HG03095 (cell line): ENCODE data around the gene IGDCC3.

ENCODE experiments used
- ATAC-seq: cut with Tn5 transposase; IDR thresholded peaks from one replicate; pipeline ENCODE4 v1.9.1; 2021; ENCODE audit warnings: moderate library complexity; ENCODE audit not compliant: unreplicated experiment

The IGDCC3 gene

GRCh38 chr15:65377976-65378366, at the start of gene IGDCC3:
Gene IGDCC3, minus strand, starts transcription at chr15:65378002. Its CDS starts 214 bp downstream, at chr15:65377788.
- ATAC-seq: no peak

- no peak for ATAC-seq
Measured at GRCh38 chr15:65426216-65426853, 48.5 kb upstream of the IGDCC3 start.

GRCh38 chr15:65424683-65425082, 46.9 kb upstream of the IGDCC3 start:
- ATAC-seq: no peak

GRCh38 chr15:65423976-65424679, 46.3 kb upstream of the IGDCC3 start:
- ATAC-seq: no peak

- ATAC-seq: no peak
Measured at GRCh38 chr15:65423150-65423975, 45.6 kb upstream of the IGDCC3 start.

- ATAC-seq: no peak
Measured at GRCh38 chr15:65421360-65422215, 43.8 kb upstream of the IGDCC3 start.

- ATAC-seq: no peak
Measured at GRCh38 chr15:65420975-65421359, 43.2 kb upstream of the IGDCC3 start.

- no peak for ATAC-seq
Measured at GRCh38 chr15:65418596-65418995, 40.8 kb upstream of the IGDCC3 start.

- no peak for ATAC-seq
Measured at GRCh38 chr15:65416845-65417416, 39.1 kb upstream of the IGDCC3 start.

GRCh38 chr15:65414841-65415621, 37.2 kb upstream of the IGDCC3 start:
- no peak for ATAC-seq

GRCh38 chr15:65413760-65414144, 36.0 kb upstream of the IGDCC3 start:
- ATAC-seq: no peak

- no peak for ATAC-seq
Measured at GRCh38 chr15:65413051-65413759, 35.4 kb upstream of the IGDCC3 start.

- ATAC-seq: no peak
Measured at GRCh38 chr15:65412556-65412955, 34.8 kb upstream of the IGDCC3 start.

- no peak for ATAC-seq
Measured at GRCh38 chr15:65411465-65412071, 33.8 kb upstream of the IGDCC3 start.

- ATAC-seq: no peak
Measured at GRCh38 chr15:65410972-65411371, 33.2 kb upstream of the IGDCC3 start.

GRCh38 chr15:65410036-65410435, 32.2 kb upstream of the IGDCC3 start:
- no peak for ATAC-seq

- no peak for ATAC-seq
Measured at GRCh38 chr15:65409036-65409631, 31.3 kb upstream of the IGDCC3 start.

GRCh38 chr15:65408324-65409035, 30.7 kb upstream of the IGDCC3 start:
- ATAC-seq: no peak
